SK-N-SH treated with all-trans-retinoic acid at 6 μM for 48 hours (cell line): Measurements from ENCODE around the gene ANKS1A.

Experiments used
- ARNTL ChIP-seq: fragments of 450-650 bp; formaldehyde crosslinking; IDR thresholded peaks from 2 replicates; pipeline ENCODE4 v1.5.0; 2020; ENCODE audit warnings: low read depth, mild to moderate bottlenecking, moderate library complexity, borderline replicate concordance
- CSDC2 ChIP-seq: fragments of 250-450 bp; sonication (Bioruptor Pico); IDR thresholded peaks from 2 replicates; pipeline ENCODE4 v1.5.0; 2020; ENCODE audit warnings: mild to moderate bottlenecking, moderate library complexity
- ESRRG ChIP-seq: fragments of 250-450 bp; sonication (Bioruptor Pico); IDR thresholded peaks from 2 replicates; pipeline ENCODE4 v1.6.1; 2021; ENCODE audit warnings: mild to moderate bottlenecking
- GLIS3 ChIP-seq: fragments of 250-450 bp; sonication (Bioruptor Pico); IDR thresholded peaks from 2 replicates; pipeline ENCODE4 v1.5.0; 2020; ENCODE audit warnings: mild to moderate bottlenecking, moderate library complexity
- PPARA ChIP-seq: fragments of 250-450 bp; sonication (Bioruptor Pico); IDR thresholded peaks from 2 replicates; pipeline ENCODE4 v1.5.0; 2020; ENCODE audit warnings: mild to moderate bottlenecking, borderline replicate concordance
- SNAI2 ChIP-seq: fragments of 250-450 bp; sonication (Bioruptor Pico); IDR thresholded peaks from 2 replicates; pipeline ENCODE4 v1.5.0; 2020; ENCODE audit warnings: mild to moderate bottlenecking, moderate library complexity
- ZC3H10 ChIP-seq: fragments of 250-450 bp; sonication (Bioruptor Pico); IDR thresholded peaks from 2 replicates; pipeline ENCODE4 v1.5.1; 2021; ENCODE audit warnings: mild to moderate bottlenecking, moderate library complexity
- ZNF8 ChIP-seq: fragments of 450-650 bp; formaldehyde crosslinking; IDR thresholded peaks from 2 replicates; pipeline ENCODE4 v1.5.0; 2020; ENCODE audit warnings: mild to moderate bottlenecking, moderate library complexity

DNA sequence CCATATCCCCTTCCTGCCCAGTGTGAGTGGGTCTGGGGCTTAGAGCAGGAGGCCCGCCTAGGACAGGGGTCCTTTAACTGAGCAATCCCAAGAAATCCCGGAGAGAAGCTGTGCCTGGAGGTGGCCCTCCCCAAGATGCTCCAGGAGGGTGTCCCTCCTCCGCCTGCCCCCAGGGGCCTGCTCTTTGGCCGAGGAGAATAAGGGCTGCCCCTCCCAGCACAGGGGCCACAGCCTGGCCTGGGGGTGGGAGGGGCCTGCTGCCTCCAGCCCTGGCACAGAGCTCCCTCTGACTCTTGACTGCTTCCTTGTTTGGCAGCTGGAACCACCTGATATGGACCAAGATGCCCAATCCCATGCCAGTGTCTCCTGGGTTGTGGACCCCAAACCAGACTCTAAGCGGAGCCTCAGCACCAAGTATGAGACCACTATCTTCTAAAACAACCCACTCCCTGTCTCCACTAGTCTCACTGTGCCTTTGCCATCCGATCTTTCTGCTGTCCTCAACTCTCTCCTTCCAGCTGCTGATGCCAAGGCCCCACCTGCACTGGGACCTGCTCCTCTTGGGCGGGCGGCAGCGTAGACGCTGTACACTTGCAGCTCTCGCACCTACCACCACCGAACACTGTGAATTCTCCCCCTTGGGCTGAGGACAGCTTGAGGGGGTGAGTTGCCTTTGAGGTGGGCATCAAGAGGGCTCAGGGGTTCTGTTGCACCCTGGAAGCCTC, 197.7 kb downstream of the ANKS1A start:
- TF ChIP-seq GLIS3: no peak
- TF ChIP-seq PPARA (CRISPR knock-in tag): no peak
- no peak for TF ChIP-seq ZC3H10 (CRISPR knock-in tag)
- TF ChIP-seq SNAI2 (CRISPR knock-in tag): no peak
- TF ChIP-seq ARNTL (CRISPR knock-in tag): no peak
- TF ChIP-seq ZNF8 (CRISPR knock-in tag): no peak
- no peak for TF ChIP-seq ESRRG (CRISPR knock-in tag)
- TF ChIP-seq CSDC2 (CRISPR knock-in tag): no peak
